GM12878 (cell line): ENCODE data around the gene TP63.

Experiments
- ATF3 ChIP-seq: IDR thresholded peaks from 2 replicates; pipeline ENCODE4 v1.6.1; 2011; ENCODE audit warnings: low read depth, mild to moderate bottlenecking, low read length, moderate library complexity, borderline replicate concordance; ENCODE audit errors: extremely low read depth
- CREM ChIP-seq: IDR thresholded peaks from 2 replicates; pipeline ENCODE4 v1.6.1; 2014; ENCODE audit warnings: antibody characterized with exemption, low read depth
- CTCF ChIP-seq, 3 experiments: IDR thresholded peaks in 2 of 3; conservative IDR thresholded peaks in 1 of 3; 2 replicates each; pipeline ENCODE4 v1.5.1; 2011; ENCODE audit warnings: low read depth in 3 of 3, low read length in 3 of 3, mild to moderate bottlenecking in 3 of 3, control low read depth in 2 of 3, moderate library complexity in 2 of 3, inconsistent platforms in 1 of 3, mixed read lengths in 1 of 3; ENCODE audit not compliant: control insufficient read depth in 2 of 3, insufficient read depth in 1 of 3; ENCODE audit errors: extremely low read depth in 1 of 3
- EZH2 ChIP-seq: IDR thresholded peaks from 2 replicates; pipeline ENCODE4 v1.6.1; 2012; ENCODE audit warnings: low read depth, mild to moderate bottlenecking, control low read depth, inconsistent platforms, low read length, borderline replicate concordance; ENCODE audit not compliant: control insufficient read depth
- GATAD2B ChIP-seq: fragments of 450-650 bp; conservative IDR thresholded peaks from 2 replicates; pipeline ENCODE4 v1.6.1; 2017; ENCODE audit warnings: low read depth, mild to moderate bottlenecking, moderate library complexity
- POLR2A ChIP-seq: IDR thresholded peaks from 2 replicates; pipeline ENCODE4 v1.6.1; 2011; ENCODE audit warnings: low read depth, mild to moderate bottlenecking, low read length
- RB1 ChIP-seq: fragments of 450-650 bp; formaldehyde crosslinking; IDR thresholded peaks from 2 replicates; pipeline ENCODE4 v1.6.1; 2017; ENCODE audit warnings: mild to moderate bottlenecking, borderline replicate concordance
- ZNF274 ChIP-seq: IDR thresholded peaks from one replicate; pipeline ENCODE4 v1.8.0; 2011; ENCODE audit not compliant: insufficient read length, insufficient read depth

- TF ChIP-seq ATF3 (no peak), CTCF (IDR thresholded peaks at IDR 0.05 in 2 of 3, conservative IDR thresholded peaks at IDR 0.05 in 1 of 3; ENCODE audit: control insufficient read depth in 2 of 3, extremely low read depth in 1 of 3, insufficient read depth in 1 of 3, low read depth in 3 of 3, low read length in 3 of 3) (no peak), POLR2A (no peak), RB1 (no peak), EZH2 (no peak), ZNF274 (no peak), CREM (no peak), GATAD2B (no peak)
Measured at GRCh38 chr3:189598530-189599225, 32.5 kb upstream of the TP63 start.
